ENCODE results near the gene UTY.
"Not testable (repeated sequence)": the region's sequence is repeated elsewhere in the genome, so short reads cannot be mapped to it uniquely, and the experiment has no call there.

UTY gene

GRCh38 chrY:13333791-13334190 is 146.0 kb downstream of the UTY start:
- DNase-seq (ENCODE audit: low read depth, low spot score) = no peak
- H3K4me3 ChIP-seq (ENCODE audit: low read length) = no peak overlapping the region

GRCh38 chrY:13330651-13331050 is 149.2 kb downstream of the UTY start:
- DNase-seq (ENCODE audit: low read depth, low spot score) = no peak
- no peak overlapping the region for H3K4me3 ChIP-seq (ENCODE audit: low read length)

- H3K4me3 ChIP-seq (ENCODE audit: low read length) = no peak overlapping the region
- no peak for DNase-seq (ENCODE audit: low read depth, low spot score)
Measured at GRCh38 chrY:13312966-13313365, 166.9 kb downstream of the UTY start.

- DNase-seq (ENCODE audit: low read depth, low spot score) = no peak
- H3K4me3 ChIP-seq (ENCODE audit: low read length) = no peak overlapping the region
Measured at GRCh38 chrY:13307959-13308358, 171.9 kb downstream of the UTY start.

- DNase-seq (ENCODE audit: low read depth, low spot score) = no peak
- H3K4me3 ChIP-seq (ENCODE audit: low read length) = no peak overlapping the region
Measured at GRCh38 chrY:13300795-13301194, 179.0 kb downstream of the UTY start.

- no peak for DNase-seq (ENCODE audit: low read depth, low spot score)
- H3K4me3 ChIP-seq (ENCODE audit: low read length) = no peak overlapping the region
Measured at GRCh38 chrY:13299411-13299810, 180.4 kb downstream of the UTY start.

GRCh38 chrY:13296176-13296890 is 183.5 kb downstream of the UTY start:
- H3K4me3 ChIP-seq (ENCODE audit: low read length) = no peak overlapping the region
- no peak for DNase-seq (ENCODE audit: low read depth, low spot score)

GRCh38 chrY:13295026-13295425 is 184.8 kb downstream of the UTY start:
- no peak for DNase-seq (ENCODE audit: low read depth, low spot score)
- no peak overlapping the region for H3K4me3 ChIP-seq (ENCODE audit: low read length)

- no peak for DNase-seq (ENCODE audit: low read depth, low spot score)
Measured at GRCh38 chrY:13291199-13291598, 188.6 kb downstream of the UTY start.

GRCh38 chrY:13282151-13283054 is 197.4 kb downstream of the UTY start:
- not testable (repeated sequence) for DNase-seq (ENCODE audit: low read depth, low spot score); H3K4me3 ChIP-seq (ENCODE audit: low read length)

More at GRCh38 chrY:13291199-13291598, 188.6 kb downstream of the UTY start:
- H3K4me3 ChIP-seq (ENCODE audit: low read length) = no peak overlapping the region

GRCh38 chrY:13279561-13279960 is 200.3 kb downstream of the UTY start:
- no peak overlapping the region for H3K4me3 ChIP-seq (ENCODE audit: low read length)
- no peak for DNase-seq (ENCODE audit: low read depth, low spot score)

- DNase-seq (ENCODE audit: low read depth, low spot score) = no peak
- H3K4me3 ChIP-seq (ENCODE audit: low read length) = no peak overlapping the region
Measured at GRCh38 chrY:13271706-13272105, 208.1 kb downstream of the UTY start.

- not testable (repeated sequence) for H3K4me3 ChIP-seq (ENCODE audit: low read length); DNase-seq (ENCODE audit: low read depth, low spot score)
Measured at GRCh38 chrY:13253941-13254440, 225.8 kb downstream of the UTY start.

GRCh38 chrY:13250421-13250820 is 229.4 kb downstream of the UTY start:
- no peak overlapping the region for H3K4me3 ChIP-seq (ENCODE audit: low read length)
- no peak for DNase-seq (ENCODE audit: low read depth, low spot score)

- DNase-seq (ENCODE audit: low read depth, low spot score) = no peak
- no peak overlapping the region for H3K4me3 ChIP-seq (ENCODE audit: low read length)
Measured at GRCh38 chrY:13243716-13244115, 236.1 kb downstream of the UTY start.

- no peak for DNase-seq (ENCODE audit: low read depth, low spot score)
- no peak overlapping the region for H3K4me3 ChIP-seq (ENCODE audit: low read length)
Measured at GRCh38 chrY:13233901-13234300, 245.9 kb downstream of the UTY start.

- no peak for DNase-seq (ENCODE audit: low read depth, low spot score)
Measured at GRCh38 chrY:13233118-13233517, 246.7 kb downstream of the UTY start.

GRCh38 chrY:13227354-13227953 is 252.4 kb downstream of the UTY start:
- DNase-seq (ENCODE audit: low read depth, low spot score) = no peak
- no peak overlapping the region for H3K4me3 ChIP-seq (ENCODE audit: low read length)

More at GRCh38 chrY:13233118-13233517, 246.7 kb downstream of the UTY start:
- H3K4me3 ChIP-seq (ENCODE audit: low read length) = no peak overlapping the region

GRCh38 chrY:13210961-13211646 is 268.7 kb downstream of the UTY start:
- no peak for DNase-seq (ENCODE audit: low read depth, low spot score)
- H3K4me3 ChIP-seq (ENCODE audit: low read length) = no peak overlapping the region

Data from Jurkat, Clone E6-1 (cell line).